ENCODE data around the gene TMEM232. TPM values are rescaled to one million over a fixed set of nuclear protein-coding genes. Genes with fewer than 3 reads are reported as not detected.

TMEM232 gene
- total RNA-seq, 1 donor from 2014 or later = 0.79 TPM

DNA sequence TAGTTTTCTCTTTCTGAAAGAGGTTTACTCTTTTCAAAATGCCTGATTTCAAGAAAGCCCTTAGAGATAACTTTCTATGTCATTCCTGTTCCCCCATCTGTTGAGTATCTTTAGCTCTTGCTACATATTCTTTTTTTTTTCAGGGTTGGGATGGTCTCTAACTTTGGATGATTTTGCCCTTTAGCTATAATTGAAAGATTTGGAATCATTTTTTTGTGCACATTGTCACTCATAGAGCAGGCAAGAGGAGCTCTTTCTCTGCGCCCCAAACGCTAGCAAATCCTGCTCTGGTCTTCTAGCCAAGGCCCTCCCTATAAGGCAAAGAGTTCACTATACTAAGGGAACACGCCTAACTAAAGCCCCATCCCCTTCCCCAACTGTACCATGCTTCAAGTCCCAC, 316.9 kb downstream of the TMEM232 start:
- FAIRE-seq (no peak), DNase-seq (ENCODE audit: low read depth) (no peak)
- TF ChIP-seq, protein P1, sequence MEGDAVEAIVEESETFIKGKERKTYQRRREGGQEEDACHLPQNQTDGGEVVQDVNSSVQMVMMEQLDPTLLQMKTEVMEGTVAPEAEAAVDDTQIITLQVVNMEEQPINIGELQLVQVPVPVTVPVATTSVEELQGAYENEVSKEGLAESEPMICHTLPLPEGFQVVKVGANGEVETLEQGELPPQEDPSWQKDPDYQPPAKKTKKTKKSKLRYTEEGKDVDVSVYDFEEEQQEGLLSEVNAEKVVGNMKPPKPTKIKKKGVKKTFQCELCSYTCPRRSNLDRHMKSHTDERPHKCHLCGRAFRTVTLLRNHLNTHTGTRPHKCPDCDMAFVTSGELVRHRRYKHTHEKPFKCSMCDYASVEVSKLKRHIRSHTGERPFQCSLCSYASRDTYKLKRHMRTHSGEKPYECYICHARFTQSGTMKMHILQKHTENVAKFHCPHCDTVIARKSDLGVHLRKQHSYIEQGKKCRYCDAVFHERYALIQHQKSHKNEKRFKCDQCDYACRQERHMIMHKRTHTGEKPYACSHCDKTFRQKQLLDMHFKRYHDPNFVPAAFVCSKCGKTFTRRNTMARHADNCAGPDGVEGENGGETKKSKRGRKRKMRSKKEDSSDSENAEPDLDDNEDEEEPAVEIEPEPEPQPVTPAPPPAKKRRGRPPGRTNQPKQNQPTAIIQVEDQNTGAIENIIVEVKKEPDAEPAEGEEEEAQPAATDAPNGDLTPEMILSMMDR (IDR thresholded peaks at IDR 0.05; ENCODE audit: insufficient read depth, low read length, severe bottlenecking) = no peak

DNA sequence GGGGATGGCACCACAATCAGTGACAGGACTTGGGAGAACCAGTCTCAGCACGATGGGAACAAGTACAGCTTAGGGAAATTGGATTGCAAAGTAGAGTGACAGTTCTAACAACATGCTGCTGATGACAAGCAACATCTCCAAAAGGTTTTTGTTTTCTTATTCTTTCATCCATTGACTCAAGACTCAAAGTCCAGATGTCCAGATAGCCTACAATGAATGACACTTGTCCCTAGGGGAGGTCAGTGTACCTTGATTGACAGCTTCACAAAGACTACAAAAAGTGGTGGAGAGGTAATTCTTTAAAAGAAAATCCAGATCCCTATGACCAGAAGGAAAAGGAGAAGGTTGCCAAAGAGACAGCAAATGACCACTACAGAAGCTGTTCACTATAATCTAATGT, 323.9 kb downstream of the TMEM232 start:
- TF ChIP-seq, protein P1 (IDR thresholded peaks at IDR 0.05; ENCODE audit: insufficient read depth, low read length, severe bottlenecking) = no peak
- no peak for FAIRE-seq
- H3K4me3 ChIP-seq (ENCODE audit: low read depth, low read length) = no peak overlapping the region
- DNase-seq (ENCODE audit: low read depth) = no peak
- H3K27me3 ChIP-seq (ENCODE audit: control insufficient read depth, insufficient read depth, low read length) = no peaks in the 10 kb centered on the region
- H3K36me3 ChIP-seq (ENCODE audit: control insufficient read depth, insufficient read depth, low read length) = no peaks in the 10 kb centered on the region

More for the DNA sequence above, 316.9 kb downstream of the TMEM232 start:
- H3K4me3 ChIP-seq (ENCODE audit: low read depth, low read length) = no peak overlapping the region
- no peaks in the 10 kb centered on the region for H3K27me3 ChIP-seq (ENCODE audit: control insufficient read depth, insufficient read depth, low read length)
- H3K36me3 ChIP-seq (ENCODE audit: control insufficient read depth, insufficient read depth, low read length) = no peaks in the 10 kb centered on the region

GRCh38 chr5:110401881-110402280, 324.6 kb downstream of the TMEM232 start:
- H3K36me3 ChIP-seq (ENCODE audit: control insufficient read depth, insufficient read depth, low read length) = no peaks in the 10 kb centered on the region
- no peak for FAIRE-seq
- TF ChIP-seq, protein P1 (IDR thresholded peaks at IDR 0.05; ENCODE audit: insufficient read depth, low read length, severe bottlenecking) = no peak
- H3K4me3 ChIP-seq (ENCODE audit: low read depth, low read length) = no peak overlapping the region
- DNase-seq (ENCODE audit: low read depth) = peak; percentile 29
- H3K27me3 ChIP-seq (ENCODE audit: control insufficient read depth, insufficient read depth, low read length) = no peaks in the 10 kb centered on the region

- TF ChIP-seq, protein P1 (IDR thresholded peaks at IDR 0.05; ENCODE audit: insufficient read depth, low read length, severe bottlenecking) = no peak
- Histone ChIP-seq H3K4me3 (ENCODE audit: low read depth, low read length) (no peak overlapping the region), H3K36me3 (ENCODE audit: control insufficient read depth, insufficient read depth, low read length) (no peaks in the 10 kb centered on the region), H3K27me3 (ENCODE audit: control insufficient read depth, insufficient read depth, low read length) (no peaks in the 10 kb centered on the region)
- DNase-seq (ENCODE audit: low read depth) (no peak), FAIRE-seq (no peak)
Observed at GRCh38 chr5:110398951-110399350, 327.5 kb downstream of the TMEM232 start.

- no peak for DNase-seq (ENCODE audit: low read depth)
- no peaks in the 10 kb centered on the region for H3K36me3 ChIP-seq (ENCODE audit: control insufficient read depth, insufficient read depth, low read length)
- TF ChIP-seq, protein P1 (IDR thresholded peaks at IDR 0.05; ENCODE audit: insufficient read depth, low read length, severe bottlenecking) = no peak
- no peak overlapping the region for H3K4me3 ChIP-seq (ENCODE audit: low read depth, low read length)
- H3K27me3 ChIP-seq (ENCODE audit: control insufficient read depth, insufficient read depth, low read length) = no peaks in the 10 kb centered on the region
- no peak for FAIRE-seq
Observed at GRCh38 chr5:110397281-110397680, 329.2 kb downstream of the TMEM232 start.

- DNase-seq (ENCODE audit: low read depth) = no peak
- Histone ChIP-seq H3K36me3 (ENCODE audit: control insufficient read depth, insufficient read depth, low read length) (no peaks in the 10 kb centered on the region), H3K27me3 (ENCODE audit: control insufficient read depth, insufficient read depth, low read length) (no peaks in the 10 kb centered on the region), H3K4me3 (ENCODE audit: low read depth, low read length) (no peak overlapping the region)
- TF ChIP-seq, protein P1 (IDR thresholded peaks at IDR 0.05; ENCODE audit: insufficient read depth, low read length, severe bottlenecking) = no peak
- FAIRE-seq = no peak
Observed at GRCh38 chr5:110386782-110387181, 339.7 kb downstream of the TMEM232 start.
